HEK293 (cell line): Measurements from ENCODE around the gene TTLL7.

ENCODE experiments used
- CTCF ChIA-PET: fragments of 350-600 bp; formaldehyde crosslinking; extraction: SDS; loops from one replicate; lab custom pipeline; 2021; ENCODE audit warnings: antibody characterized with exemption; lab: Yijun Ruan, JAX
- POLR2A ChIA-PET: fragments of 300-600 bp; formaldehyde crosslinking; extraction: SDS; loops from one replicate; lab custom pipeline; 2020; ENCODE audit warnings: antibody characterized with exemption, inconsistent platforms; lab: Yijun Ruan, JAX
- H3K27ac ChIP-seq: fragments of 200-500 bp; sonication (Bioruptor generic); 2 replicates; pipeline ENCODE4 v1.5.1; 2014; ENCODE audit warnings: low read depth, low read length, control low read depth, inconsistent platforms; ENCODE audit errors: extremely low read depth
- H3K36me3 ChIP-seq, 2 experiments: fragments of 200-500 bp in 1 of 2; sonication (Bioruptor generic) in 1 of 2; 1 replicate in 1 of 2; 2 replicates in 1 of 2; pipeline ENCODE4 v1.5.1; 2014 to 2017; ENCODE audit warnings: inconsistent platforms in 2 of 2, low read length in 2 of 2; ENCODE audit not compliant: control insufficient read depth in 2 of 2, insufficient read depth in 1 of 2
- H3K4me1 ChIP-seq: fragments of 200-500 bp; sonication (Bioruptor generic); 2 replicates; pipeline ENCODE4 v1.5.1; 2014; ENCODE audit warnings: mild to moderate bottlenecking, low read length, inconsistent platforms; ENCODE audit not compliant: control insufficient read depth, insufficient read depth
- H3K4me3 ChIP-seq: 2 replicates; pipeline ENCODE4 v1.5.1; 2011; ENCODE audit warnings: low read depth, mild to moderate bottlenecking, control low read depth, low read length, moderate library complexity
- H3K9me3 ChIP-seq: fragments of 200-500 bp; sonication (Bioruptor generic); 2 replicates; pipeline ENCODE4 v1.5.1; 2014; ENCODE audit warnings: low read depth, low read length, inconsistent platforms; ENCODE audit not compliant: control insufficient read depth, insufficient read depth
- AEBP2 ChIP-seq: fragments of 450-650 bp; formaldehyde crosslinking; IDR thresholded peaks from 2 replicates; pipeline ENCODE4 v1.5.1; 2016; ENCODE audit warnings: missing biosample characterization, missing genetic modification characterization, borderline replicate concordance
- EGR2 ChIP-seq: fragments of 450-650 bp; formaldehyde crosslinking; IDR thresholded peaks from 2 replicates; pipeline ENCODE4 v1.5.1; 2016; ENCODE audit warnings: low read depth, missing biosample characterization, missing genetic modification characterization
- MZF1 ChIP-seq: fragments of 450-650 bp; formaldehyde crosslinking; IDR thresholded peaks from 2 replicates; pipeline ENCODE4 v1.5.1; 2017; ENCODE audit warnings: missing biosample characterization, missing genetic modification characterization, borderline replicate concordance
- ZBTB7A ChIP-seq: fragments of 450-650 bp; formaldehyde crosslinking; IDR thresholded peaks from 2 replicates; pipeline ENCODE4 v1.5.1; 2016; ENCODE audit warnings: low read depth, missing biosample characterization, missing genetic modification characterization
- ZBTB8A ChIP-seq: fragments of 450-650 bp; formaldehyde crosslinking; IDR thresholded peaks from 2 replicates; pipeline ENCODE4 v1.5.1; 2016; ENCODE audit warnings: missing biosample characterization, missing genetic modification characterization
- ZNF26 ChIP-seq: fragments of 450-650 bp; formaldehyde crosslinking; IDR thresholded peaks from 2 replicates; pipeline ENCODE4 v1.5.1; 2016; ENCODE audit warnings: missing biosample characterization, missing genetic modification characterization
- ZNF280C ChIP-seq: fragments of 450-650 bp; formaldehyde crosslinking; IDR thresholded peaks from 2 replicates; pipeline ENCODE4 v1.5.1; 2016; ENCODE audit warnings: missing biosample characterization, missing genetic modification characterization
- ZNF530 ChIP-seq: fragments of 450-650 bp; formaldehyde crosslinking; IDR thresholded peaks from 2 replicates; pipeline ENCODE4 v1.5.1; 2016; ENCODE audit warnings: low read depth, missing biosample characterization, missing genetic modification characterization
- ZNF704 ChIP-seq: fragments of 450-650 bp; formaldehyde crosslinking; IDR thresholded peaks from 2 replicates; pipeline ENCODE4 v1.5.1; 2016; ENCODE audit warnings: missing biosample characterization, missing genetic modification characterization
- ZNF768 ChIP-seq: fragments of 450-650 bp; formaldehyde crosslinking; IDR thresholded peaks from 2 replicates; pipeline ENCODE4 v1.5.1; 2018; ENCODE audit warnings: missing biosample characterization, mild to moderate bottlenecking, missing genetic modification characterization
- ZNF777 ChIP-seq: fragments of 450-650 bp; formaldehyde crosslinking; IDR thresholded peaks from 2 replicates; pipeline ENCODE4 v1.5.1; 2017; ENCODE audit warnings: missing biosample characterization, missing genetic modification characterization, borderline replicate concordance
- ZXDB ChIP-seq: fragments of 450-650 bp; formaldehyde crosslinking; IDR thresholded peaks from 2 replicates; pipeline ENCODE4 v1.5.1; 2016; ENCODE audit warnings: missing biosample characterization, missing genetic modification characterization
- TF ChIP-seq, protein P1 (sequence below): fragments of 450-650 bp; formaldehyde crosslinking; IDR thresholded peaks from 2 replicates; pipeline ENCODE4 v1.5.1; 2017; ENCODE audit warnings: missing biosample characterization, missing genetic modification characterization
- TF ChIP-seq, protein P2 (sequence below): fragments of 450-650 bp; formaldehyde crosslinking; IDR thresholded peaks from 2 replicates; pipeline ENCODE4 v1.5.1; 2016; ENCODE audit warnings: missing biosample characterization, missing genetic modification characterization, borderline replicate concordance
- TF ChIP-seq, protein P3 (sequence below): fragments of 450-650 bp; formaldehyde crosslinking; conservative IDR thresholded peaks from 2 replicates; pipeline ENCODE4 v1.5.1; 2016; ENCODE audit warnings: low read depth, missing biosample characterization, missing genetic modification characterization

The TTLL7 gene

DNA sequence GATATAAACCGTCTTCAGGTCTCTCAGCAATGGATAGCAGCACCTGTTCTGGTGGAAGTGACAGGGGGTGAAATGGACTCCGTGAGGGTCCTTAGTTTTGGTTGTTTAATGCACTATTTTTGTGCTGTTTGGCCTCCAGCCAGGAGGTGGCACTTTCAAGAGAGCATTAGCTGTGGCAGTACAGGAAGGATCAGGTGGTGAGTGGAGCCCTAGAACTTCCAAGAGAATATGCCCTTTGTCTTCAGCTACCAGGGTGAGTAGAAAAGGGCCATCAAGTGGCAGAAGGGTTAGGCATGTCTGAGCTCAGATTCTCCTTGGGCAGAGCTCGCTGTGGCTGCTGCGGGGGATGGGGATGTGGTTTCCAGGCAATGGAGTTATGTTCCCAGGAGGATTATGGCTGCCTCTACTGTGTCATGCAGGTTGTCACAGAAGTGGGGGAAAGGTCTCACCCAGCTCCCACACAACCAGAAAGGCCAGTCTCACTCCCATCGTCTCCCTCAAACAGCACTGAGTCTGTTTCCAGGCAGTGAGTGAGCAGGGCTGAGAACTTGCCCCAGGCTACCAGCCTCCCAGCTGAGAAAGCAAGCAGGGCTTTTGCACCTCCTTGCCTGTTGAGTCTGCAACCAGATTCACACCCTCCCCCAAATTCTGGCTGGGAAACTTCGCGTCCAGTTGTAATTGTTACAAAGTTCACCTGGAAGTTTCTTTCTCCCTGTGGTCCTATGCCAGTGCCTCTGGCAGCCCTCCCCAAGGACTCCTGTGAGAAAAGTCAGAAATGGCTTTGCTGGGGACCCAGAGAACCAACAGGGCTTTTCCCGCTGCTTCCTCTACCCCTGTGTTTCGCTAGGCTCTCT, 39.1 kb upstream of the TTLL7 start (continued):
- TF ChIP-seq, protein P1, sequence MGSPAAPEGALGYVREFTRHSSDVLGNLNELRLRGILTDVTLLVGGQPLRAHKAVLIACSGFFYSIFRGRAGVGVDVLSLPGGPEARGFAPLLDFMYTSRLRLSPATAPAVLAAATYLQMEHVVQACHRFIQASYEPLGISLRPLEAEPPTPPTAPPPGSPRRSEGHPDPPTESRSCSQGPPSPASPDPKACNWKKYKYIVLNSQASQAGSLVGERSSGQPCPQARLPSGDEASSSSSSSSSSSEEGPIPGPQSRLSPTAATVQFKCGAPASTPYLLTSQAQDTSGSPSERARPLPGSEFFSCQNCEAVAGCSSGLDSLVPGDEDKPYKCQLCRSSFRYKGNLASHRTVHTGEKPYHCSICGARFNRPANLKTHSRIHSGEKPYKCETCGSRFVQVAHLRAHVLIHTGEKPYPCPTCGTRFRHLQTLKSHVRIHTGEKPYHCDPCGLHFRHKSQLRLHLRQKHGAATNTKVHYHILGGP (tag by site-specific recombination), result no peak
- no peak for TF ChIP-seq ZNF777 (tag by site-specific recombination)
- TF ChIP-seq MZF1 (tag by site-specific recombination), result no peak
- TF ChIP-seq AEBP2, result no peak
- no peak for TF ChIP-seq EGR2 (tag by site-specific recombination)
- TF ChIP-seq ZNF26, result no peak

- Histone ChIP-seq H3K9me3 (no peaks in the 10 kb centered on the region), H3K27ac (no peak overlapping the region), H3K36me3 (no peaks in the 10 kb centered on the region), H3K4me1 (no peaks in the 10 kb centered on the region), H3K4me3 (no peak overlapping the region)
- POLR2A ChIA-PET, result no interaction called here
- CTCF ChIA-PET, result interaction anchor here (1.2 kb wide), 1 partner anchor 39 kb away, joined by 4 read pairs; no protein-coding TSS in a partner anchor
- no peak for TF ChIP-seq ZNF280C
- no peak for TF ChIP-seq ZXDB (tag by site-specific recombination)
- TF ChIP-seq, protein P2, sequence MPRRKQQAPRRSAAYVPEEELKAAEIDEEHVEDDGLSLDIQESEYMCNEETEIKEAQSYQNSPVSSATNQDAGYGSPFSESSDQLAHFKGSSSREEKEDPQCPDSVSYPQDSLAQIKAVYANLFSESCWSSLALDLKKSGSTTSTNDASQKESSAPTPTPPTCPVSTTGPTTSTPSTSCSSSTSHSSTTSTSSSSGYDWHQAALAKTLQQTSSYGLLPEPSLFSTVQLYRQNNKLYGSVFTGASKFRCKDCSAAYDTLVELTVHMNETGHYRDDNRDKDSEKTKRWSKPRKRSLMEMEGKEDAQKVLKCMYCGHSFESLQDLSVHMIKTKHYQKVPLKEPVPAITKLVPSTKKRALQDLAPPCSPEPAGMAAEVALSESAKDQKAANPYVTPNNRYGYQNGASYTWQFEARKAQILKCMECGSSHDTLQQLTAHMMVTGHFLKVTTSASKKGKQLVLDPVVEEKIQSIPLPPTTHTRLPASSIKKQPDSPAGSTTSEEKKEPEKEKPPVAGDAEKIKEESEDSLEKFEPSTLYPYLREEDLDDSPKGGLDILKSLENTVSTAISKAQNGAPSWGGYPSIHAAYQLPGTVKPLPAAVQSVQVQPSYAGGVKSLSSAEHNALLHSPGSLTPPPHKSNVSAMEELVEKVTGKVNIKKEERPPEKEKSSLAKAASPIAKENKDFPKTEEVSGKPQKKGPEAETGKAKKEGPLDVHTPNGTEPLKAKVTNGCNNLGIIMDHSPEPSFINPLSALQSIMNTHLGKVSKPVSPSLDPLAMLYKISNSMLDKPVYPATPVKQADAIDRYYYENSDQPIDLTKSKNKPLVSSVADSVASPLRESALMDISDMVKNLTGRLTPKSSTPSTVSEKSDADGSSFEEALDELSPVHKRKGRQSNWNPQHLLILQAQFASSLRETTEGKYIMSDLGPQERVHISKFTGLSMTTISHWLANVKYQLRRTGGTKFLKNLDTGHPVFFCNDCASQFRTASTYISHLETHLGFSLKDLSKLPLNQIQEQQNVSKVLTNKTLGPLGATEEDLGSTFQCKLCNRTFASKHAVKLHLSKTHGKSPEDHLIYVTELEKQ (tag by site-specific recombination), result no peak
These were observed 32.9 kb upstream of the TTLL7 start for GRCh38 chr1:84031802-84032327.

GRCh38 chr1:84027368-84027767, 28.4 kb upstream of the TTLL7 start:
- CTCF ChIA-PET, result no interaction called here
- POLR2A ChIA-PET, result no interaction called here
- no peaks in the 10 kb centered on the region for H3K9me3 ChIP-seq
- H3K4me3 ChIP-seq, result no peak overlapping the region
- H3K27ac ChIP-seq, result no peak overlapping the region
- H3K36me3 ChIP-seq, result no peaks in the 10 kb centered on the region
- H3K4me1 ChIP-seq, result no peaks in the 10 kb centered on the region
- TF ChIP-seq ZBTB7A (tag by site-specific recombination) (no peak), ZNF768 (tag by site-specific recombination) (no peak), ZBTB8A (no peak), ZNF704 (no peak), ZXDB (tag by site-specific recombination) (no peak), ZNF530 (tag by site-specific recombination) (no peak)
- TF ChIP-seq, protein P3, sequence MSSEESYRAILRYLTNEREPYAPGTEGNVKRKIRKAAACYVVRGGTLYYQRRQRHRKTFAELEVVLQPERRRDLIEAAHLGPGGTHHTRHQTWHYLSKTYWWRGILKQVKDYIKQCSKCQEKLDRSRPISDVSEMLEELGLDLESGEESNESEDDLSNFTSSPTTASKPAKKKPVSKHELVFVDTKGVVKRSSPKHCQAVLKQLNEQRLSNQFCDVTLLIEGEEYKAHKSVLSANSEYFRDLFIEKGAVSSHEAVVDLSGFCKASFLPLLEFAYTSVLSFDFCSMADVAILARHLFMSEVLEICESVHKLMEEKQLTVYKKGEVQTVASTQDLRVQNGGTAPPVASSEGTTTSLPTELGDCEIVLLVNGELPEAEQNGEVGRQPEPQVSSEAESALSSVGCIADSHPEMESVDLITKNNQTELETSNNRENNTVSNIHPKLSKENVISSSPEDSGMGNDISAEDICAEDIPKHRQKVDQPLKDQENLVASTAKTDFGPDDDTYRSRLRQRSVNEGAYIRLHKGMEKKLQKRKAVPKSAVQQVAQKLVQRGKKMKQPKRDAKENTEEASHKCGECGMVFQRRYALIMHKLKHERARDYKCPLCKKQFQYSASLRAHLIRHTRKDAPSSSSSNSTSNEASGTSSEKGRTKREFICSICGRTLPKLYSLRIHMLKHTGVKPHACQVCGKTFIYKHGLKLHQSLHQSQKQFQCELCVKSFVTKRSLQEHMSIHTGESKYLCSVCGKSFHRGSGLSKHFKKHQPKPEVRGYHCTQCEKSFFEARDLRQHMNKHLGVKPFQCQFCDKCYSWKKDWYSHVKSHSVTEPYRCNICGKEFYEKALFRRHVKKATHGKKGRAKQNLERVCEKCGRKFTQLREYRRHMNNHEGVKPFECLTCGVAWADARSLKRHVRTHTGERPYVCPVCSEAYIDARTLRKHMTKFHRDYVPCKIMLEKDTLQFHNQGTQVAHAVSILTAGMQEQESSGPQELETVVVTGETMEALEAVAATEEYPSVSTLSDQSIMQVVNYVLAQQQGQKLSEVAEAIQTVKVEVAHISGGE, result no peak
